ENCODE results near the gene TEPSIN.

Gene TEPSIN

GRCh38 chr17:81219476-81220180, 19.2 kb downstream of the TEPSIN start:
- no peak for DNase-seq (ENCODE audit: low spot score)

- DNase-seq (ENCODE audit: low spot score), result no peak
Measured at GRCh38 chr17:81218991-81219390, 19.9 kb downstream of the TEPSIN start.

GRCh38 chr17:81218459-81218858, 20.4 kb downstream of the TEPSIN start:
- DNase-seq (ENCODE audit: low spot score), result no peak

GRCh38 chr17:81217491-81217890, 21.4 kb downstream of the TEPSIN start:
- no peak for DNase-seq (ENCODE audit: low spot score)

- DNase-seq (ENCODE audit: low spot score), result no peak
Measured at GRCh38 chr17:81213978-81214377, 24.9 kb downstream of the TEPSIN start.

GRCh38 chr17:81212365-81212764, 26.5 kb downstream of the TEPSIN start:
- DNase-seq (ENCODE audit: low spot score), result no peak

GRCh38 chr17:81210868-81211267, 28.0 kb downstream of the TEPSIN start:
- DNase-seq (ENCODE audit: low spot score), result no peak

GRCh38 chr17:81210466-81210865, 28.4 kb downstream of the TEPSIN start:
- no peak for DNase-seq (ENCODE audit: low spot score)

- DNase-seq (ENCODE audit: low spot score), result no peak
Measured at GRCh38 chr17:81209141-81209540, 29.7 kb downstream of the TEPSIN start.

GRCh38 chr17:81208651-81209050, 30.2 kb downstream of the TEPSIN start:
- no peak for DNase-seq (ENCODE audit: low spot score)

GRCh38 chr17:81207610-81208581, 31.0 kb downstream of the TEPSIN start:
- no peak for DNase-seq (ENCODE audit: low spot score)

- DNase-seq (ENCODE audit: low spot score), result no peak
Measured at GRCh38 chr17:81206657-81207056, 32.2 kb downstream of the TEPSIN start.

GRCh38 chr17:81206166-81206565, 32.7 kb downstream of the TEPSIN start:
- no peak for DNase-seq (ENCODE audit: low spot score)

- DNase-seq (ENCODE audit: low spot score), result no peak
Measured at GRCh38 chr17:81204578-81204977, 34.3 kb downstream of the TEPSIN start.

- DNase-seq (ENCODE audit: low spot score), result no peak
Measured at GRCh38 chr17:81203136-81203535, 35.7 kb downstream of the TEPSIN start.

- DNase-seq (ENCODE audit: low spot score), result no peak
Measured at GRCh38 chr17:81202318-81202717, 36.5 kb downstream of the TEPSIN start.

GRCh38 chr17:81200695-81201580, 37.9 kb downstream of the TEPSIN start:
- DNase-seq (ENCODE audit: low spot score), result peak; percentile 91

- DNase-seq (ENCODE audit: low spot score), result no peak
Measured at GRCh38 chr17:81200201-81200600, 38.7 kb downstream of the TEPSIN start.

GRCh38 chr17:81199482-81199830, 39.4 kb downstream of the TEPSIN start:
- no peak for DNase-seq (ENCODE audit: low spot score)

- DNase-seq (ENCODE audit: low spot score), result no peak
Measured at GRCh38 chr17:81198826-81199481, 39.9 kb downstream of the TEPSIN start.

- DNase-seq (ENCODE audit: low spot score), result no peak
Measured at GRCh38 chr17:81197831-81198490, 40.9 kb downstream of the TEPSIN start.
